BE2C (cell line): ENCODE data around the gene KCNQ2.

Experiments used
- DNase-seq: peaks from one replicate; pipeline ENCODE4 v3.0.0-alpha.2; 2020
- H3K27me3 ChIP-seq: fragments of 250-450 bp; sonication (Bioruptor Pico); 2 replicates; pipeline ENCODE4 v1.5.1; 2020; ENCODE audit warnings: mild to moderate bottlenecking
- H3K36me3 ChIP-seq: fragments of 250-450 bp; sonication (Bioruptor Pico); 2 replicates; pipeline ENCODE4 v1.5.1; 2020; ENCODE audit warnings: mild to moderate bottlenecking
- H3K4me1 ChIP-seq: fragments of 250-450 bp; sonication (Bioruptor Pico); 2 replicates; pipeline ENCODE4 v1.5.1; 2020
- H3K4me3 ChIP-seq: 2 replicates; pipeline ENCODE4 v1.5.1; 2011; ENCODE audit warnings: low read depth, low read length
- H3K9me3 ChIP-seq: fragments of 250-450 bp; sonication (Bioruptor Pico); 2 replicates; pipeline ENCODE4 v1.5.1; 2020
- TF ChIP-seq, protein P1 (sequence below): IDR thresholded peaks from 2 replicates; pipeline ENCODE4 v1.5.1; 2012; ENCODE audit warnings: mild to moderate bottlenecking, low read depth, low read length

The KCNQ2 gene

DNA sequence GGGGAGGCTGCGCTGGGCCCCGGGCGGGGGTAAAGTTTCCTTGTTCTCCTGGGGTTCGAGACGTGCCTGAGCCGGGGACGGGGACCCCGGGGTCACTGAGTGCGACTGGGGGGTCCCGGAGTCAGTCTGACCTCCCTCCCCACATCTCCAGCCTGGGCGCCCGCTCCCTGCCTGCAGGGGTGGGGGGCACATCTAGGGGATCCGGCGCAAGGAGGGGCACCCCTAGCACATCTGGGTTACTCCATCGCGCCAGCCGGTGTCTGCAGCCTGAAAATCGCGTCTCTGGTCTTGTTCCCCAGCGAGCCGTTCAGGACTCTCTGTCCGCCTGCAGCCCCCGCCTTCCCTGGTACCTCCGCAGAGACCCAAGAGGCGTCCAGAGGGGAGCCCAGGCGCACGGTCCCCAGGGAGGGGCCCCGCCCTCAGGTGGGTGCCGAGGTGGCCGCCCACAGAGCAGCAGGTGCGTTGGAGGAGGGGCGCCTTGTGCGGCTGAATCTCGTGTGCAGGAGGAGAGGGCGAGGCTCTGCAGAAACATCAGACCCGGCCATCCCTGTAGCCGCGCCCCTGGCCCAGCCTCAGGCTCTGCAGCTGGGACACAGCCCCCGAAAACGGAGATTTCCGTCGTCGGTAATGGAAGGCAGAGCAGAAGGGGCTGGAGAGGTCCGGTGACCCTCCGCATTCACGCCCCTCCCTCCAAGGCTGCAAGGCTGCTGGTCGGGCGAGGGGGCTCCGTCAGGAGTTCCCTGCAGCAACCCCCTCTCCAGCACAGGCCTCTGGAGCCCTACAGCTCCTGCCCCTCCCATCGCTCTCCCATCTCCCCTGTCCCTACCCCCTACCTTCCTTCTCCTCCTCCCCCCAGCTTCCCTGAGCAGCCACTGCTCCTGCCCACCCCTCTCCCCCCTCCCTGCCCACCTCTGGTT is 110.7 kb downstream of the KCNQ2 start:
- Histone ChIP-seq H3K27me3 (peaks cover 16% of the 10 kb centered on the region), H3K4me3 (no peak overlapping the region), H3K9me3 (no peaks in the 10 kb centered on the region), H3K36me3 (no peaks in the 10 kb centered on the region), H3K4me1 (no peaks in the 10 kb centered on the region)
- TF ChIP-seq, protein P1, sequence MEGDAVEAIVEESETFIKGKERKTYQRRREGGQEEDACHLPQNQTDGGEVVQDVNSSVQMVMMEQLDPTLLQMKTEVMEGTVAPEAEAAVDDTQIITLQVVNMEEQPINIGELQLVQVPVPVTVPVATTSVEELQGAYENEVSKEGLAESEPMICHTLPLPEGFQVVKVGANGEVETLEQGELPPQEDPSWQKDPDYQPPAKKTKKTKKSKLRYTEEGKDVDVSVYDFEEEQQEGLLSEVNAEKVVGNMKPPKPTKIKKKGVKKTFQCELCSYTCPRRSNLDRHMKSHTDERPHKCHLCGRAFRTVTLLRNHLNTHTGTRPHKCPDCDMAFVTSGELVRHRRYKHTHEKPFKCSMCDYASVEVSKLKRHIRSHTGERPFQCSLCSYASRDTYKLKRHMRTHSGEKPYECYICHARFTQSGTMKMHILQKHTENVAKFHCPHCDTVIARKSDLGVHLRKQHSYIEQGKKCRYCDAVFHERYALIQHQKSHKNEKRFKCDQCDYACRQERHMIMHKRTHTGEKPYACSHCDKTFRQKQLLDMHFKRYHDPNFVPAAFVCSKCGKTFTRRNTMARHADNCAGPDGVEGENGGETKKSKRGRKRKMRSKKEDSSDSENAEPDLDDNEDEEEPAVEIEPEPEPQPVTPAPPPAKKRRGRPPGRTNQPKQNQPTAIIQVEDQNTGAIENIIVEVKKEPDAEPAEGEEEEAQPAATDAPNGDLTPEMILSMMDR = no peak
- DNase-seq = no peak

GRCh38 chr20:63360850-63361518 is 111.5 kb downstream of the KCNQ2 start, which contains the start of gene CHRNA4:
Gene CHRNA4 (minus strand): TSS chr20:63361349. CDS start chr20:63361165, 184 bp downstream.
- no peak for DNase-seq
- Histone ChIP-seq H3K4me1 (no peaks in the 10 kb centered on the region), H3K27me3 (peaks cover 16% of the 10 kb centered on the region), H3K36me3 (no peaks in the 10 kb centered on the region), H3K9me3 (no peaks in the 10 kb centered on the region), H3K4me3 (no peak within 1 kb of the TSS)
- TF ChIP-seq, protein P1 = no peak

DNA sequence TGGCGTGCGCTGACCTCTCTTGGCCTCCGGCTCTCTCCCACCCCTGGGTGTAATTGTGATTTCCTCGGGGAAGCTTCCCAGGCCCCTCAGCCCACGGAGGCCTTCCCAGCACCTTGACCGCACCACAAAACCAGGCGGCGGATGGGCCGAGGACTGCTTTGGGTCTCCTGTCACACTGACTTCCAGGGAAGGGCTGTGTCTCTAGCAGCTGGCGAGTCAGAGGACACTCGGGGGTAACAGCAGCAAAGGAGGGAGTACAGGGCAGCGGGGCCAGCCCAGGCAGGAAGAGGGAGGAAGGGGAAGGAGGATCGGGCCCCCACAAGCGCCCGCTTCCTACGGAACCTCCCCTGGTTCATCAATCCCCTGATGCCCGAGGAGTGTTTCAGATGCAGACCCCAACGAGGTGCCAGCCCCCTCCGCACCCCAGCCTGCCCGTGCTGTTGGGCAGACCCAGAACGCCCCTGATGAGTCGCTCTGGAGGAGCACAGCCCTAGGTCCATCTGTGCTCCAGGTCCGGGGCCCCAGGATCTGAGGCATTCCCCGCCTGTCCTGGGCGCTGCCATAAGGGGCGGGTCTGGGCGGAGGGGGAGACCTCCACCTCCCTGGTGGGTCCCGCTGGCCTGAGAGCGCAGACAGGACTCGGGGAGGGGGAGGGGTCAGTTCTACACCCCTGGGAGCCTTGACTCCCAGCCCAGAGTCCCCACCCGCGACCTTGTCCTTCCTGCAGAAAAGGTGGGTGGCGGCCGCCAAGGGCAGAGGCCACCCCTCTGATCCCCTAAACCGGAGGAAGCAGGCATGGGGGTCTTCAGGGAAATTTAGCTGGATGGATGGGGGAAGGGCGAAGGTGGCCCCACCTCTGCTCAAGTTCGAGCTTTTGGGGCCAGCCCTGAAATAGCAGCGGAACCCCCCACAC is 112.3 kb downstream of the KCNQ2 start:
- H3K36me3 ChIP-seq = no peaks in the 10 kb centered on the region
- DNase-seq = no peak
- H3K9me3 ChIP-seq = no peaks in the 10 kb centered on the region
- TF ChIP-seq, protein P1 = no peak
- no peak overlapping the region for H3K4me3 ChIP-seq
- H3K27me3 ChIP-seq = peaks cover 16% of the 10 kb centered on the region
- H3K4me1 ChIP-seq = no peaks in the 10 kb centered on the region

DNA sequence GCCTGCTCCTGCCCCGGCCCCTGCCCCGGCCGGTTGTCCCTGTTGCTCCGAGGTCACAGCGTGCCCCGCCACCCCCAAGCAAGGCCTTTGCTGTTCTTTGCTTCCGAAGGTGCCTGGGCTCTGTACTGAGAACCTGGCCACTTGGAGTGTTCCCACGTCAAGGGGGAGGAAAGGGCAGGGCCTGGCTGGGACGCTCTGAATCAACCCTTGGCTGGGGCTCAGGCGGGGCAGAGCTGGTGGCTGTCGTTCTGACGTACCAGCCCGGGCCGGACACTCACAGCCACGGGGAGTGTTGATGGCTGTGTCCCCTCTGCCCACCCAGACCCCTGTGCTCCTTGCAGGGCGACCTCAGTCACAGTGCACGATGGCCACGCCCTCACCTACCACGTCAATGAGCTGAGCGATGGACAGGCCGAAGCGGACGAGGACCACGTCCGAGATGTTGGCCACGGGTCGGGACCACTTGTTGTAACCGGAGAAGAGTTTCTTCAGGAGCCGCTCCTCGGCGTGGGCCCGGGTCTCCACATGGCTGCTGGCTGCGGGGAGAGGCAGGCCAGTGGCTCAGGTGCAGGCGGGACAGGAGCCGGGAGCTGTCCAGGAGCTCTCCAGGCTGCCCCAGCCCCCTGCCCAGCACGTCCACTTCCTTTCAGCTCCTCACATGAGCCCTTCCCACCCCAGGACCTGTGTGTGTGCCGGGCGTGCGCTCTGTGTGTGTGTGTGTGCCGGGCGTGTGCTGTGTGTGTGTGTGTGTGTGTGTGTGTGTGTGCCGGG is 113.1 kb downstream of the KCNQ2 start:
- TF ChIP-seq, protein P1 = no peak
- Histone ChIP-seq H3K4me1 (no peaks in the 10 kb centered on the region), H3K27me3 (peaks cover 16% of the 10 kb centered on the region), H3K4me3 (no peak overlapping the region), H3K9me3 (no peaks in the 10 kb centered on the region), H3K36me3 (no peaks in the 10 kb centered on the region)
- no peak for DNase-seq
